ENCODE measurements around the gene USP48.

GRCh38 chr1:21761052-21761451, 21.9 kb downstream of the USP48 start:
- TF ChIP-seq ZNF207 (IDR thresholded peaks at IDR 0.05; ENCODE audit: borderline replicate concordance) (no peak), CTCF (IDR thresholded peaks at IDR 0.05 in 2 of 3, conservative IDR thresholded peaks at IDR 0.05 in 1 of 3; ENCODE audit: control insufficient read depth in 2 of 3, extremely low read depth in 1 of 3, insufficient read depth in 1 of 3, low read depth in 3 of 3, low read length in 3 of 3) (no peak)

Data from GM12878 (cell line).